Transverse colon (tissue), 4 donors: ENCODE measurements around the gene NUDT21. TPM values are rescaled to one million over a fixed set of nuclear protein-coding genes. Genes with fewer than 3 reads are reported as not detected.
"Not testable (repeated sequence)": the region's sequence is repeated elsewhere in the genome, so short reads cannot be mapped to it uniquely, and the experiment has no call there.

Source experiments
- DNase-seq: peaks from one replicate; pipeline ENCODE4 v3.0.0-alpha.2; 2019
- H3K27ac ChIP-seq, 4 donors: fragments of 200-600 bp; sonication (generic); 2 replicates each; pipeline ENCODE4 v1.5.1; 2016 to 2018; ENCODE audit warnings: inconsistent platforms in 4 of 4
- H3K27me3 ChIP-seq: fragments of 200-600 bp; sonication (generic); 2 replicates; pipeline ENCODE4 v1.5.1; 2017; ENCODE audit warnings: inconsistent platforms
- H3K36me3 ChIP-seq, 4 donors: fragments of 200-600 bp; sonication (generic); 2 replicates each; pipeline ENCODE4 v1.5.1; 2017 to 2019; ENCODE audit warnings: inconsistent platforms in 4 of 4
- H3K4me1 ChIP-seq, 4 donors: fragments of 200-600 bp; sonication (generic); 2 replicates each; pipeline ENCODE4 v1.5.1; 2017 to 2020; ENCODE audit warnings: inconsistent platforms in 4 of 4
- H3K4me3 ChIP-seq, 4 donors: fragments of 200-600 bp; sonication (generic); 1 replicate in 1 of 4; 2 replicates in 3 of 4; pipeline versions ENCODE4 v1.5.1 to v1.6.1; 2017 to 2019; ENCODE audit warnings: inconsistent platforms in 4 of 4
- H3K9me3 ChIP-seq, 2 donors: fragments of 200-600 bp; sonication (generic); 2 replicates each; pipeline ENCODE4 v1.5.1; 2017 to 2019; ENCODE audit warnings: inconsistent platforms in 2 of 2
- CTCF ChIP-seq, 5 experiments: fragments of 200-600 bp in 3 of 5; fragments of 450-650 bp in 2 of 5; sonication (generic) in 3 of 5; IDR thresholded peaks; 1 replicate in 2 of 5; 2 replicates in 3 of 5; pipeline ENCODE4 v1.5.1; 2016 to 2017; ENCODE audit warnings: antibody characterized with exemption in 5 of 5, inconsistent platforms in 3 of 5, mild to moderate bottlenecking in 2 of 5, moderate library complexity in 1 of 5
- EP300 ChIP-seq: sonication (generic); formaldehyde crosslinking; IDR thresholded peaks from one replicate; pipeline ENCODE4 v1.6.1; 2017; ENCODE audit warnings: antibody characterized with exemption, low read depth
- POLR2A ChIP-seq: fragments of 450-650 bp; IDR thresholded peaks from one replicate; pipeline ENCODE4 v1.6.1; 2016; ENCODE audit warnings: antibody characterized with exemption, mild to moderate bottlenecking, moderate library complexity
- POLR2AphosphoS5 ChIP-seq, 3 donors: sonication (generic); formaldehyde crosslinking; IDR thresholded peaks; one replicate each; pipeline ENCODE4 v1.6.1; 2016; ENCODE audit warnings: antibody characterized with exemption in 3 of 3
- WGBS, 2 donors: methylation state at CpG; one replicate each; pipeline ENCODE4 v1.1.5; 2018; ENCODE audit warnings: low coverage in 1 of 2; 5-methylcytosine and 5-hydroxymethylcytosine counted together
- in situ Hi-C, 4 donors: fragments of 200-750 bp; cut with MboI; loops; one replicate each; pipeline versions ENCODE4 v1.15.0 to v1.15.1; 2017; ENCODE audit warnings: low sequenced_read_pairs in 3 of 4, low pct_ligation_motif_present in 1 of 4, low pct_unique_long_range_greater_than_20kb in 1 of 4
- intact Hi-C: fragments of 100-400 bp; cut with DNase I; formaldehyde crosslinking; loops from one replicate; pipeline ENCODE4 v1.15.1; 2023; ENCODE audit warnings: low total_unique reads
- total RNA-seq, 4 donors: library from RNA; depleted of rRNA; stranded (reverse); fragments of >200 nt; gene quantifications; one replicate each; pipeline ENCODE4 v1.1.0, GENCODE V29; 2016

The NUDT21 gene
- total RNA-seq, 4 donors from 2014 or later = 7.5 to 41.9 (median 23.0) TPM

- intact Hi-C loops (no loop called here), in situ Hi-C loops (no loop called here)
- WGBS, 2 donors = 94 to 95% methylated on average over 4 of the region's 4 CpGs
These were observed 68.7 kb downstream of the NUDT21 start for GRCh38 chr16:56382459-56382858.

GRCh38 chr16:56380778-56381485 is 70.2 kb downstream of the NUDT21 start:
- H3K4me1 ChIP-seq, H3K27me3 ChIP-seq, in situ Hi-C loops, DNase-seq, H3K27ac ChIP-seq, intact Hi-C loops, H3K4me3 ChIP-seq: not testable (repeated sequence)
- H3K9me3 ChIP-seq = peaks cover 12 to 16% of the 10 kb centered on the region in 2 donors
- H3K36me3 ChIP-seq = peaks cover 0 to 70% (median 26%) of the 10 kb centered on the region in 4 donors
- WGBS, 2 donors = 80 to 91% methylated on average over 2 to 3 of the region's 3 CpGs

More at GRCh38 chr16:56382459-56382858, 68.7 kb downstream of the NUDT21 start:
- no peak overlapping the region for H3K4me3 ChIP-seq
- no peaks in the 10 kb centered on the region for H3K4me1 ChIP-seq
- no peak for TF ChIP-seq EP300
- TF ChIP-seq POLR2AphosphoS5 (IDR thresholded peaks at IDR 0.05) = no peak
- TF ChIP-seq CTCF (IDR thresholded peaks at IDR 0.05) = no peak
- TF ChIP-seq POLR2A = no peak
- peaks cover 12 to 16% of the 10 kb centered on the region in 2 donors for H3K9me3 ChIP-seq
- no peak for DNase-seq
- H3K27me3 ChIP-seq = no peaks in the 10 kb centered on the region
- H3K27ac ChIP-seq = no peak overlapping the region
- peaks cover 0 to 76% (median 26%) of the 10 kb centered on the region in 4 donors for H3K36me3 ChIP-seq

Other genes starting within 250 kb of the NUDT21 start
- gene AMFR, start 25.8 kb downstream of the NUDT21 start, total RNA-seq = 100 to 1,000 TPM in 2 of 4 donors, 10 to 100 TPM in 2; 60.7 to 156 (median 114) TPM
- 10 to 100 TPM in 2 of 4 donors, 1 to 10 TPM in 2; 2.8 to 22.5 (median 9.5) TPM for gene OGFOD1, start 222 bp upstream of the NUDT21 start, total RNA-seq
- 100 to 1,000 TPM in 1 of 4 donors, 10 to 100 TPM in 3; 38.7 to 171 (median 41.2) TPM for gene BBS2, start 68.7 kb upstream of the NUDT21 start, total RNA-seq
- 10 to 100 TPM in 1 of 4 donors, not detected in 3; 95.4 TPM for gene MT4, start 113.7 kb upstream of the NUDT21 start, total RNA-seq
- gene MT3, start 138.2 kb upstream of the NUDT21 start, total RNA-seq = 1 to 10 TPM in 1 of 4 donors, not detected in 3; 4.2 TPM
- 100 to 1,000 TPM in 2 of 4 donors, 10 to 100 TPM in 2; 68.8 to 459 (median 89.3) TPM for gene MT2A, start 157.3 kb upstream of the NUDT21 start, total RNA-seq
- 1,000 to 10,000 TPM in 1 of 4 donors, 100 to 1,000 TPM in 3; 109 to 1,058 (median 257) TPM for gene MT1E, start 174.4 kb upstream of the NUDT21 start, total RNA-seq
- gene MT1M, start 181.3 kb upstream of the NUDT21 start, total RNA-seq = 10 to 100 TPM in 1 of 4 donors, 1 to 10 TPM in 2, not detected in 1; 2.7 to 48.3 (median 5.2) TPM
- gene MT1A, start 187.3 kb upstream of the NUDT21 start, total RNA-seq = 10 to 100 TPM in 1 of 4 donors, 1 to 10 TPM in 2, not detected in 1; 4.4 to 35.2 (median 4.9) TPM
- not detected for gene MT1B, start 200.6 kb upstream of the NUDT21 start, total RNA-seq
- gene MT1F, start 206.6 kb upstream of the NUDT21 start, total RNA-seq = 10 to 100 TPM in 3 of 4 donors, 1 to 10 TPM in 1; 6.8 to 54.5 (median 18.9) TPM
- gene MT1G, start 216.7 kb upstream of the NUDT21 start, total RNA-seq = 1,000 to 10,000 TPM in 1 of 4 donors, 100 to 1,000 TPM in 1, 10 to 100 TPM in 2; 21.0 to 1,835 (median 81.0) TPM
- 100 to 1,000 TPM in 1 of 4 donors, 1 to 10 TPM in 2, not detected in 1; 3.0 to 526 (median 5.6) TPM for gene MT1H, start 218.5 kb upstream of the NUDT21 start, total RNA-seq
- gene MT1X, start 231.1 kb upstream of the NUDT21 start, total RNA-seq = 100 to 1,000 TPM in 3 of 4 donors, 10 to 100 TPM in 1; 40.4 to 784 (median 274) TPM